Upper lobe of right lung (tissue), 1 donor: ENCODE measurements around the gene AFTPH. TPM values are rescaled to one million over a fixed set of nuclear protein-coding genes. Genes with fewer than 3 reads are reported as not detected.

ENCODE experiments used
- ATAC-seq: fragments of 200-7000 bp; cut with Tn5 transposase; one replicate; pipeline ENCODE4 v1.9.1; 2020; ENCODE audit warnings: mild to moderate bottlenecking, moderate library complexity
- DNase-seq: peaks from one replicate; pipeline ENCODE4 v3.0.0-alpha.2; 2020
- H3K27ac ChIP-seq: fragments of 200-600 bp; one replicate; pipeline ENCODE4 v1.8.0; 2022
- H3K27me3 ChIP-seq: fragments of 200-600 bp; one replicate; pipeline ENCODE4 v1.8.0; 2022; ENCODE audit warnings: mild to moderate bottlenecking
- H3K36me3 ChIP-seq: fragments of 200-600 bp; one replicate; pipeline ENCODE4 v1.8.0; 2022
- H3K4me1 ChIP-seq: fragments of 200-600 bp; one replicate; pipeline ENCODE4 v1.8.0; 2022
- H3K4me3 ChIP-seq: fragments of 200-600 bp; one replicate; pipeline ENCODE4 v1.8.0; 2022; ENCODE audit warnings: mild to moderate bottlenecking
- H3K9me3 ChIP-seq: fragments of 200-600 bp; one replicate; pipeline ENCODE4 v1.8.0; 2022
- CTCF ChIP-seq: fragments of 200-600 bp; IDR thresholded peaks from one replicate; pipeline ENCODE4 v1.8.0; 2022; ENCODE audit warnings: antibody characterized with exemption
- intact Hi-C: fragments of 100-400 bp; cut with DNase I; formaldehyde crosslinking; loops from one replicate; pipeline ENCODE4 v1.11.0; 2022
- total RNA-seq: library from RNA; stranded (reverse); fragmentation: NEBNext Ultra II Directional; extraction: Animal tissue kit (Norgen Biotek cat#: 25700); gene quantifications from one replicate; pipeline ENCODE4 v1.2.1, GENCODE V29; 2021
- donor health status: DM: no; HTN: yes; CAD: no; lungs with severe emphysema.

AFTPH gene
- total RNA-seq, 1 donor from 2014 or later, result 40.2 TPM

GRCh38 chr2:64601034-64601754 lies 77.1 kb downstream of the AFTPH start:
- Histone ChIP-seq H3K4me1 (no peaks in the 10 kb centered on the region), H3K27ac (no peak overlapping the region), H3K9me3 (no peaks in the 10 kb centered on the region), H3K27me3 (no peaks in the 10 kb centered on the region), H3K36me3 (no peaks in the 10 kb centered on the region), H3K4me3 (no peak overlapping the region)
- intact Hi-C loops, result loop anchor here (10.0 kb wide), 1 partner anchor 964 kb away; no protein-coding TSS in a partner anchor
- ATAC-seq, result no peak
- no peak for TF ChIP-seq CTCF
- no peak for DNase-seq

- Histone ChIP-seq H3K9me3 (no peaks in the 10 kb centered on the region), H3K4me1 (no peaks in the 10 kb centered on the region), H3K27me3 (no peaks in the 10 kb centered on the region), H3K4me3 (no peak overlapping the region), H3K27ac (no peak overlapping the region), H3K36me3 (no peaks in the 10 kb centered on the region)
- DNase-seq, result no peak
- ATAC-seq, result no peak
- intact Hi-C loops, result loop anchor here (10.0 kb wide), 1 partner anchor 963 kb away; no protein-coding TSS in a partner anchor
- no peak for TF ChIP-seq CTCF
These were observed 77.8 kb downstream of the AFTPH start for GRCh38 chr2:64601785-64602391.

DNA sequence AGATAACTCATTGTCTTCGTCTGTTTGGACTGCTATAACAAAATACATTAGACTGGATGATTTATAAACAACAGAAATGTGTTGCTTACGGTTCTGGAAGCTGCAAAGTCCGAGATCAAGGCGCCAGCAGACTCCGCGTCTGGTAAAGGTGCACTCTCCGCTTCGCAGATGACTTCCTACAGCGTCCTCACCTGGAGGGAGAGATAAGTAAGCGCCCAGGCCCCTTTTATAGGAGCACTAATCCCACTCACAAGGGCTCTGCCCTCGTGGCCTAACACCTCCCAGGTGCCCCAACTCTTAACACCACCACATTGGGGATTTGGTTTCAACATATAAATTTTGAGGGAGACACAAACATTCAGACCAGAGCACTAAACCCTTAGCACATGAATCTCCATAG lies 78.3 kb downstream of the AFTPH start:
- intact Hi-C loops, result loop anchor here (10.0 kb wide), 1 partner anchor 962 kb away; no protein-coding TSS in a partner anchor
- Histone ChIP-seq H3K27ac (no peak overlapping the region), H3K4me1 (no peaks in the 10 kb centered on the region), H3K36me3 (no peaks in the 10 kb centered on the region), H3K4me3 (no peak overlapping the region), H3K9me3 (no peaks in the 10 kb centered on the region), H3K27me3 (no peaks in the 10 kb centered on the region)
- DNase-seq (no peak), ATAC-seq (no peak)
- TF ChIP-seq CTCF, result no peak

GRCh38 chr2:64604155-64604554 lies 80.0 kb downstream of the AFTPH start:
- intact Hi-C loops, result loop anchor here (10.0 kb wide), 1 partner anchor 961 kb away; no protein-coding TSS in a partner anchor
- Histone ChIP-seq H3K36me3 (no peaks in the 10 kb centered on the region), H3K4me3 (no peak overlapping the region), H3K9me3 (no peaks in the 10 kb centered on the region), H3K27me3 (no peaks in the 10 kb centered on the region), H3K27ac (no peak overlapping the region), H3K4me1 (peaks cover 11% of the 10 kb centered on the region)
- TF ChIP-seq CTCF, result no peak
- DNase-seq (no peak), ATAC-seq (no peak)

- intact Hi-C loops, result loop anchor here (10.0 kb wide), 1 partner anchor 960 kb away; no protein-coding TSS in a partner anchor
These were observed 80.9 kb downstream of the AFTPH start for GRCh38 chr2:64605026-64605471.

More at GRCh38 chr2:64605026-64605471, 80.9 kb downstream of the AFTPH start:
- Histone ChIP-seq H3K36me3 (no peaks in the 10 kb centered on the region), H3K4me1 (peaks cover 11% of the 10 kb centered on the region), H3K4me3 (no peak overlapping the region), H3K9me3 (no peaks in the 10 kb centered on the region), H3K27me3 (no peaks in the 10 kb centered on the region), H3K27ac (no peak overlapping the region)
- no peak for DNase-seq
- no peak for ATAC-seq
- TF ChIP-seq CTCF, result no peak
